ENCODE measurements around the gene ZEB1.
"Not testable (repeated sequence)": the region's sequence is repeated elsewhere in the genome, so short reads cannot be mapped to it uniquely, and the experiment has no call there.

The ZEB1 gene

DNA sequence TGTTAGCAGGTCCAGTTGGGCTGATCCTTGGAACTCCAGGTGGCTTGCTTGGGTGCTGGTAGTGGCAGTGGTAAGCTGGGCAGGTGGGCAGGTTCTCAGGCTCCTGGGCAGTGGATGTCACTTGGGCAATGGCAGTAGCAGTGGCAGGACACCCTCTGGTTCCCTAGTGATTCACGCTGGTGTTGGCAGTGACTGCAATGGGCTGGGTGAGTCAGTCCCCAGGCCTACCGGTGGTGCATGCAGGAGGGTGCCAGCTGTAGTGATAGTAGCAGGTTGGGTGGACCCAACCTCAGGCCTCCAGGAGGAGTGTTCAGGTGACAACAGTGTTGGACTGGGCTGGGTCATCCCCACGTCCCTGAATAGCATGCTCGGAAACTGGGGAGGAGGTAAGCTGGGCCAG is 189.2 kb downstream of the ZEB1 start:
- DNase-seq (ENCODE audit: low read depth), result no peak

DNA sequence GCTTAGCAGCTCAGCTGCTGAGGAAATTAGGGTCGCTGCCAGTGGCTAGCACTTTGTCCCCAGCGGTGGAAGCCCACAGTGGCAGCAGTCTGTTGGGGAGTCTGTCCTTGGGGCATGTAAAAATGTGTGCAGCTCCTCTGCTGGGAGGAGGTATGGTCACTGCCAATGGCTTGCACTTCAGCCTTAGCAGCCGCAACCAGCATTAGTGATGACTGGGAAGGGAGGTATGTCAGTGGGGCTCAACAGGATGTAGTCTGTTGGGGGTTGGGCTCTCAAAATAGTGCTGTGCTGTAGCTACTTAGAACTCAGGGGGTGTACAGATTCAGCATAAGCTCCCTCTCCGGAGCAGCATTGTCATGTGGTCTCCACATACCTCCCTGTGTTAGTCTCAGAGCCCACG is 189.9 kb downstream of the ZEB1 start:
- no peak for DNase-seq (ENCODE audit: low read depth)

GRCh38 chr10:31509989-31510388 is 191.0 kb downstream of the ZEB1 start:
- no peak for DNase-seq (ENCODE audit: low read depth)

DNA sequence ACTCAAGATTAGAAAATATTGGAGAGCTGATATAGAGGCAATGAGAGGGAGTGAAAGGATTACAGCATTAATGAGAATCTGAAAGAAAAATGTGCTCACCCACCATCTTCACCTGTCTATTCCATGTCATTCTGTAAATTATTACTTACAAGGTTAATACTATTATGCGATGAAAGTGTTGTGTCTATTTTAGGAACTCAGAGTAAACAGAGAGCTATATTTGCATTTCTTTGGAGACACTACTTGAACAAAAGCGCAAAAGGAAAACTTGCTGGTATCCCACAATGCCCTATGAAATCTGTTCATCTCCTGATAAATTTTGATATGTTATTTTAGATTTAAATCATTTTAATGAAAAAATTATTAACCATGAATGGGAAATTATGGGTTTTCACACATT is 196.1 kb downstream of the ZEB1 start:
- no peak for DNase-seq (ENCODE audit: low read depth)

DNA sequence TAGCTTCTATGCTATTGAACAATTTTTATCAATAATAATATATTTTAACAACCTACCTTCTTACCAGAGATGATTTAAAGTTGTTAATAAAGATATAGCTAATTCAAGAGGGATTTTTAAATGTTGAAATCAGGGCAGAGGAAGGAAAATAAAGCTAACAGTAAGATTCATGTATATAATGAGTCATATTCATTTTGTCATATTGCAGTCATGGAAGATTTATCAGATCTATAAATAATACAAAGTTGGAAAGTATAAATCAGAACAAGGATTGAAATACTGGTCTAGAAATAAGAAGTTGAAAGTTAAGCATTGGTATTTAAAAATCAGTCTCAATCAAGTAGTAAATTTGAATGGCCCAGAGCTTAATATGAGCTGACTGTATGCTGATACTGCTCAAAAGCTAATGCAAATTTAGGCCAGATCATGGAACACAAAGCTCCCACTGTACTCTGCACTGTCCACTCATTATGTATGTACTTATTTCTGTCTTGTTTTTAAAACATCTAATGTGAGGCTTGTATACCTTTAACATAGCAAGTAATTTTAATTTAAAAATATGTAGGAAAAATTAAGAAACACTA is 196.9 kb downstream of the ZEB1 start:
- DNase-seq (ENCODE audit: low read depth), result no peak

GRCh38 chr10:31520986-31521831 is 202.2 kb downstream of the ZEB1 start:
- DNase-seq (ENCODE audit: low read depth), result no peak

GRCh38 chr10:31522820-31523219 is 203.8 kb downstream of the ZEB1 start:
- DNase-seq (ENCODE audit: low read depth), result no peak

- no peak for DNase-seq (ENCODE audit: low read depth)
Measured at GRCh38 chr10:31524460-31524859, 205.4 kb downstream of the ZEB1 start.

- no peak for DNase-seq (ENCODE audit: low read depth)
Measured at GRCh38 chr10:31526178-31526577, 207.2 kb downstream of the ZEB1 start.

GRCh38 chr10:31526681-31527080 is 207.7 kb downstream of the ZEB1 start:
- DNase-seq (ENCODE audit: low read depth), result no peak

GRCh38 chr10:31528831-31529230 is 209.8 kb downstream of the ZEB1 start:
- DNase-seq (ENCODE audit: low read depth), result no peak

DNA sequence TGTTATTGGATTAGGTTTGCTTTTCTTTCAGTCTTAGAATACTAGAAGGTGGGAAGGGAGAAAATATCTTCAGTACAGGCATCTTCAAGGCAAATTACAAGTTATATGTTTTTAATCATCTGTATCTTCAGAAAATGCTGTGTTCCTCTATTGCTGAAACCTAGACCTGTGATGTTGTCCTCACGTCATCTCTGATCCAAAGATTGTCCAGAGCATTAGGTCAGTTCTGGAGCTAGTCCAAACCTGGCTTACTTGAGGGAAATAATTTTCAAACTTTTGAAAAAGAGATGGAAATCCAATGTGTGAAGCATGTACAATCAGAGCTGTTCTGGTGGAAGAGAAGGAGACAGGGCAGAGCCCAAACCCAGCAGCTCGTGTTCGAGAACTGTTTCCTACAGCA is 217.3 kb downstream of the ZEB1 start:
- no peak for DNase-seq (ENCODE audit: low read depth)

GRCh38 chr10:31549896-31550295 is 230.9 kb downstream of the ZEB1 start:
- DNase-seq (ENCODE audit: low read depth), result no peak

DNA sequence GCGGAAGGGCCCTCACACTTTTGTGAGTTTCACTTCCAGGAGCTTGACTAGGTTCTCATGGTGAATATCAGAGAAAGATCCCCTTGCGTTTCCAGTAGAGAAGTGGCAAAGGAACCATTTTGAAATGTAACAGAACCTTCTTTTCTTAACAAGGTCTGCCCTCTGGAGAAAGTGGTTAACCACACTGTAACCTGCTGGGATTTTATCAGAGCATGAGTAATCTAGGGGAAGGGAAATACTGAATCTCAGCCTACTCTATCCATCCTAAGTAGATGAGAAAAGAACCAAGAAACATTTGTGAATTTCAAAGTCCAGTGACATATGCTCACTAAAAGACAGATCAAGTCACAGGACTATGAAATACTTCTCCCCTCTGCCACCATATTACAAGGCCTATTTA is 235.5 kb downstream of the ZEB1 start:
- DNase-seq (ENCODE audit: low read depth), result no peak

- DNase-seq (ENCODE audit: low read depth), result no peak
Measured at GRCh38 chr10:31557854-31558253, 238.8 kb downstream of the ZEB1 start.

- DNase-seq (ENCODE audit: low read depth), result not testable (repeated sequence)
Measured at GRCh38 chr10:31568252-31568861, 249.3 kb downstream of the ZEB1 start.

GRCh38 chr10:31574577-31574976 is 255.6 kb downstream of the ZEB1 start:
- no peak for DNase-seq (ENCODE audit: low read depth)

DNA sequence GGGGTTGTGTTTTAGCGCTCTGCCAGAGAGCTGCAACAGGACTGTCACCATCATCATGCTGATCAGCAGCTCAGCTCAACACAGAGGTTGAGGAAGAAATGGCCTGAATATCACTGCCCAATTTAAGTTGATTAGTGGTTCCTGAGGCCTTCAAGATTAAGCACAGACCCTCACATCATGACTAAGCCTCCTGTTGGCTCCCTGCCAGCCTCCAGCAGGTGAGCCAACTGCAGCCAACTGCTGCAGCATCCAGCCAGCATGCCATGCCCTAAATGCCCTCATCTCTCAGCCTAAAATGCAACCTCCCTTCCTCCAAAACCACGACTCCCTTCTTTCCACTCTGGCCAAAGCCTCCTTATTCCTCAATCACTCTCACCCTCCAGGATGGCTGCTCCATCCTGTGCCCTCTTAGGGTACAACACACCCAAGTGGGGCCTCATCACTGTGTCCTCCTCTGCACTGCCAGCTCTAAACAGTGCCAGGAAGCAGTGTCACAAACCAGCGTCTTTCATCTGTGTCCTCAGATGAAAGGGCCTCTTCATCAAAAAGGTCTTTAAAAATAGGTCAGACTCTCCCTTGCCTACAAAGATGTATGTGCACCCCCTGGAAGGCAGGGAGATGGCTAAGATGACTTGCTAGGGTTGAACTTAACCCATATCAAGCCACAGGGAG is 259.3 kb downstream of the ZEB1 start:
- DNase-seq (ENCODE audit: low read depth), result no peak

DNA sequence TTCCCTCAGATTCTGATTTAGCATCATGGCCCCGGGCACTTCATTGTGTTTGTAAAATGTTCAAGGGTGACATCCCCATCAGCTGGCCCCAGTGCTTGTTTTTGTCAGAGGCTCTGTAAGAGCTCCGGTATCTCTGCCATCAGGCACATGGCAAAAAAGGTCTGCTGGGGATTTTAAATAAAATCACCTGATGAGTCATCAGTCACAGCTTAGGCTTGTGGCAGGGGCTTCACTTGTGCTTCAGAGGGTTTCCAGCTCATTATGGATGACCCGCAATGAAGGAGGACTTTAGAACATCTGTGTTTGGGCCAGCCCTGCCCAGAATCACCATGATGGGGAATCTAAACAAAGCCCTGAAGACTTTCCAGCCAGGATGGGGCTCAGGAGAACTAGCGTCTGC is 259.9 kb downstream of the ZEB1 start:
- no peak for DNase-seq (ENCODE audit: low read depth)

Data from activated T-cell treated with anti-CD3 and anti-CD28 coated beads for 24 hours (primary cell).